HG02763 (cell line): ENCODE results near the gene IL17A.

Experiments
- ATAC-seq: cut with Tn5 transposase; IDR thresholded peaks from one replicate; pipeline ENCODE4 v1.9.1; 2021; ENCODE audit warnings: mild to moderate bottlenecking, moderate library complexity; ENCODE audit not compliant: unreplicated experiment

The IL17A gene

DNA sequence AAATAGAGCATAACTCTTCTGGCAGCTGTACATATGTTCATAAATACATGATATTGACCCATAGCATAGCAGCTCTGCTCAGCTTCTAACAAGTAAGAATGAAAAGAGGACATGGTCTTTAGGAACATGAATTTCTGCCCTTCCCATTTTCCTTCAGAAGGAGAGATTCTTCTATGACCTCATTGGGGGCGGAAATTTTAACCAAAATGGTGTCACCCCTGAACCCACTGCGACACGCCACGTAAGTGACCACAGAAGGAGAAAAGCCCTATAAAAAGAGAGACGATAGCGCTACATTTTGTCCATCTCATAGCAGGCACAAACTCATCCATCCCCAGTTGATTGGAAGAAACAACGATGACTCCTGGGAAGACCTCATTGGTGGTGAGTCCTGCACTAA, at the start of gene IL17A:
Gene IL17A, plus strand, starts transcription at position 301 of the 400 bp plus-strand sequence. Its CDS starts 57 bp downstream, at position 358.
- ATAC-seq = no peak

- no peak for ATAC-seq
These were observed 49.2 kb upstream of the IL17A start for GRCh38 chr6:52136934-52137467.

DNA sequence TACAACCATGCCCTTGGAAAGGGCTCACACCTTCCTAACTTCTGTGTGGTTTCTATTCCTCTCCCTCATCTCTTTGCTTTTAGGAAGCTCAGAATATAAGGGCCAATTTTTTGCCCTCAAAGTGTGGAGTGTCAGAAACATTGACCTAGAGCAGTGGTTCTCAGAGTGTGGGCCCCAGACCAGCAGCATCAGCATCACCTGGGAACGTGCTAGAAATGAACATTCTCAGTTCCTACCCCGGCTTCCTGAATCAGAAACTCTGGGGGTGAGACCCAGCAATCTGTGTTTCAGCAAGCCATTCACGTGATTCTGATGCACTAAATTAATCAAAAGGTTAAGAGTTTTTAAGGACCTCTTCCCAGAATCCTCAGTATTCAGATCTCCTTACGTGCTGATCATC, 47.9 kb upstream of the IL17A start:
- ATAC-seq = no peak

- ATAC-seq = no peak
These were observed 46.0 kb upstream of the IL17A start for GRCh38 chr6:52139985-52140680.

DNA sequence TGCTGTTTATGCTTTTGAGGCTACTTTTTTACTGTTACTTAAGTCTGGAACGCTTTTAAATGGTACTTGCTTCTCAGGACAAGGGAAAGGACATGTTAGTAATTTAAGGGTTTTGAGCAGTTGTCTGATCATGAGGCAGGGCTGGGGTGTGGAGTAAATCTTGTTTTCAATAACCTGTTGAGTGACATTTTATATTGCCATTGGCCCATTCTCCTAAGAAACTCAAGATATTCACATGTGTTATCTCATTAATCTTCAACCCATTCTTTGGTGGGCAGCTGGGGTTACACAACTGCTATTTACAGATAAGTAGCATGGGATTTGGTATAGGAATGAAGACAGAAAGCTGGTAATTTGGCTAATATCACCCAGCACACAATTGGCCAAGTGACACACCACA, 44.6 kb upstream of the IL17A start:
- no peak for ATAC-seq

DNA sequence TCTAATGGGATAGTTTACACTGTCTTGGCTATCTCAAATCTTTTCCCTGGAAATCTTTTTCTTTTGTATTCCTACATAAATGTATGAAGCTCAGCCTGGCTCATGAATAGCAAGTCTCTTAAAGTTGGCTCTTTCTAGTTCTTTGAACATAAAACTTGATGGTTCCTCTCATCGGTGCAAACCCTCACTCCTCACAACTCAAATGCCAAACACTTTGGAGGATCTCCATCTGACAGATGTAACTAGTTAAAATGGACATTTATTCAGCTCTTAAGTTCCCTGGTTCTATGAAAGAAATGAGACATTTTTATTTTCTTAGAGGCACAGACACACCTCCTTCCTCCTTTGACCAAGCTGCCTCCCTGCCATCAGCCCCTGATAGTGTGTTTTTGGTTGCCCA, 43.6 kb upstream of the IL17A start:
- no peak for ATAC-seq

DNA sequence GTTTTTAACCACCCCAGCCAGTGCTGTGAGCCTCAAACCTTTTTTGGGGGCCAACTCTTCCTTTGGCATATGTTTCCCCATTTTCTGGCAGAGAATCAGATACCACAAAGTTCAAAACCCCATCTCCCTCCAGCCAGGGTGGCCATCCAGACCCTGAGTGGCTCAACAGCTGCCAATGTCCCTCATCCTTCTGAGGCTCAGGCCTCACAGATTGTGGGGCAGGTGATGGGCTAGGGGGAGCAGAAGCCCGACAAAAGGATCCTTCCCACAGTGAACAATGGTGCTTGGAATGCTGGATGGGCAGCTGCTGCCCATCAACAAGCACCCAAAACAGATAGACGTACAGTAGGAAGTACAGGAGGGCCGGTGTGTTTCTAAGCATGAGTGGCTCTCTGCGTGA, 42.6 kb upstream of the IL17A start:
- no peak for ATAC-seq

DNA sequence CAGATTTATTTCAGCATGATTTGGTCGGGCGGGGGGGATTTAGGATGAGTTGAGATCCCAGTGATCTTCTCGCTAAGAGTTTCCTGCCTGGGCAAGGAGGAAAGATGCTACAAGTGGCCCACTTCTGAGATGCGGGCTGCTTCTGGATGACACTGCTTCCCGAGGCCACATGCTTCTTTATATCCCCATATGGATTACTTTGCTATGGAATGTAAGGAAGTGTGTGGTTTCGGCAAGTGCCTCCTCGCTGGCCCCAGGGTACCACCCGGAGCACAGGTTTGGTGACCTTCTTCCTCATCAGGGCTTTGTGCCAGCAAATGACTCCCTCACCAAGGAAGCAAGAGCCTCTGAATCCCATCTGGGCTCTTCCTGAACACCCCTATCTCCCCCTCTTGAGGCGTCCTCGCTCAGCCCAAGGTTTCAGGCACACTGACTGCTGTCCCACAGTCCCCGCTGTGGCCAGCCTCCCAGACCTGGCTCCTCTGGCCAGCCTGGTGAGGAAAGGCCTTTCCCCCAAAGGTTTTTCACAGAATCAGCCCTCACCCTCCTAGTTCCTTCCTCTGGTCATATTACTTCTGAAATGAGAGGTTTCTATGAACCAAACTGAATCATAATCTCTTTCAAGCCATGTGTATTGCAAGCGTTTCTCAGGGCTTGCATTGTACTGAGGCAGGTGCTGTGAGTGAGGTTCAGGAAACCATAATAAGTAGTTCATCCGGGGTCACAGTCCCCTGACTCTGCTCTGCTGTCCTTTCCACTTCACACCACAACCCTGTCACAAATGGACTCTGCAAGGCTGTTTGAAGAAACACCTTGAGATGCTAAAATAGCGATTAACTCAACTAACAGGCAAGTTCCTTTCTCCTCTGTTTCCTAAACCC, 41.7 kb upstream of the IL17A start:
- ATAC-seq = no peak

DNA sequence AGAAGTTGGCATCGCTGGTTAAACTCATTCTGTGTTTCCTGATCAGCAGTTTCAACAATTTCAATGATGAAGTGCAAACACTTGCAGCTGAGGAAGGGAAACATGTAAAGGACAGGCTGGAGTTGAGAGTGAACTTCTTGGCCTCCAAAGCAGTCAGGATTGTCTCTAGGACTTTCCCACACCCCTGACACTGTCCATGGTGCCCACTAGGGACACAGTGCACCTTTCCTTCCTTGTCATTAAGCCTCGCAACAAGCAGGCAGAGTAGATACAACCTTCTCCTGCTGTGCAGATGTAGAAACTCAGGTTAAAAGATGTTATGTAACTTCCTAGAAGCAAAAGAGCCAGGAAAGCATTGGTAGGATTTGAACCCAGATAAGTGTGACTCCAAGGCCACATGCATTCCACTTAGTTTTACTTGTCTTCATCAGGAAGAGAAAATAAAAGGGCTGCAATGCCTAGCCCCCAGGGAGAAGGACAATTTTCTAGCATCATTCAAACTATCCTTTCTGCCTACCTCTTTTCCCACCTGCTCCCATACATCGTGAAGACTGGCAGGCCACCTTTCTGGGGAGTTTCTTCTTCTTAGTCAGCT, 39.2 kb upstream of the IL17A start:
- no peak for ATAC-seq

DNA sequence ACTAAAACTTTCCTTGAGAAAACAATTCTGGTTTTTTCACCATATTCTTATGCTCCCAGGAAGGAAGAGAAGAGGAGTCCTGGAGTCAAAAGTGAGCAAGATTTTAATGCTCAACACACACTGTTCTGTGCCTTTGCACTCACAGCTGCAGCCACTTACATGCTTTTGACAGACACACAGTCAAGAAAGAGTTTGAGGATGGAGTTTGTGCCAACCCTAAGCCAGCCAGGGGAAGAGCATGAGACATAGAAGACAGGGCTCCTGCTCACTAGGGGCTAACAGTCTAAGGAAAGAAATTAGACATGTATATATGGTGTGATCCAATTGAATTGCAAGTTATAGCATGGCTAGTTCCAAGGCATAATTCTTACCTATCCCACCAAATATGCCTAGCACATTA, 37.1 kb upstream of the IL17A start:
- ATAC-seq = no peak

DNA sequence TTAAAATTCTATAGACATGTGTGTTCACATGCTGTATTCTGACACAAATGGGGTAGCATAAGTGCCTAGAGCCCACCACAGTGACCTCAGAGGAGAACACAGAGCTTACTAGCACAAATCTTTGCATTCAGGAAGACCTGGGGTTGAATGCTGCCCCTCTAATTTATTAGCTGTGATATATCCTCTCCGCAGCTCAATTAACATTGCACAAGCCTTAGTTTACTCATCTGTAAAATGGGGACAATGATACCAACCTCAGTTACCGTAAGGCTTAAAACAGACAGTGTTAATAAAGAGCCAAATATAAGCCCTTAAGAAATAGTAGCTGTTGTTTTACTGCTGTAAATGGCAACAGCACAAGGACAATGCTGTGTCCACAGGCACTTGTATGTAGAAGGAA, 36.2 kb upstream of the IL17A start:
- no peak for ATAC-seq

DNA sequence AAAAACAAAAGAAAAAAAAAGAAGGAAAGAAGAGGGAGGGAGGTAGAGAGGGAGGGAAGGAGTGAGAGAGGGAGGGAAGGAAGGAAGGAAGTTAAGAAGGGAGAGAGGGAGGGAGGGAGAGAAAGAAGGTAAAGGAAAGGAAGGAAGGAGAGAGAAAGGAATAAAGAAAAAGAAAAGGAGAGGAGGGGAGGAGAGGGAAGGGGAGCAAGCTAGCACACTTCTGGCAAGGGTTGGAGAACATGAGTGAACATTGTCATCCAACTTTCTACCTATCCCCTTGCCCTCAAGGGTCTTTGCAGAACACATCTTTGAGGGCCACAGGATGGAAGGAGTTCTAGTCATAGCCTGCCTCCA, 34.1 kb upstream of the IL17A start:
- ATAC-seq = no peak

- no peak for ATAC-seq
These were observed 33.4 kb upstream of the IL17A start for GRCh38 chr6:52152711-52153160.

- ATAC-seq = no peak
These were observed 31.8 kb upstream of the IL17A start for GRCh38 chr6:52154381-52154780.

- peak; percentile 90 for ATAC-seq
These were observed 30.2 kb upstream of the IL17A start for GRCh38 chr6:52155791-52156576.

- ATAC-seq = peak; percentile 46
These were observed 28.8 kb upstream of the IL17A start for GRCh38 chr6:52157301-52157941.

GRCh38 chr6:52160472-52161104, 25.6 kb upstream of the IL17A start:
- no peak for ATAC-seq

GRCh38 chr6:52161689-52162438, 24.3 kb upstream of the IL17A start:
- no peak for ATAC-seq
